ENCODE results near the gene JTB.

Gene JTB

GRCh38 chr1:153954826-153955225, 22.6 kb downstream of the JTB start:
- no peak for DNase-seq (ENCODE audit: low read depth in 2 of 2)

DNA sequence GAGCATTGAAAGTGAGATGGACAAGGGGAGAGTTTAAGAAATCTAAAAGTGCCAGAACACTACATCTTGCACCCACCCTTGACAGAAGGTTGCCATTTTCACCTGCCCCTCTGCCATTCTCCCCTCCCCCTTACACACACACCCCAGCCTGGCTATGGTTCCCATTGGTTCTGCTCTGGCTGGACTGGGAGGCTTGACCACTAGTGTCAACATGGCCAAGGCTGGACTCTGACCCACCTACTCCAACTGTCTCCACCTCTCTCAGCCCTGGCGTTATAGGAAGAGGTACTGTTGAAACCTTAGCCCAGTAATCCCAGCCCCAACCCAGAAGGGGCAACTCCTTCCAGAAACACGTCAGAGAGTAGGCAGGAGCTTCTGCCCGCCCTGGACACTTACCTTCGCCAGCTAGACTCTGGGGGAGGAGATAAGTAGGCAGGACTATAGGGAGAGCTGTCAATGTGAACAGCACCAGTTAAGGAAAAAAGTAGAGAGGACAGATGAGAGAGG, 23.6 kb downstream of the JTB start:
- no peak for DNase-seq (ENCODE audit: low read depth in 2 of 2)

DNA sequence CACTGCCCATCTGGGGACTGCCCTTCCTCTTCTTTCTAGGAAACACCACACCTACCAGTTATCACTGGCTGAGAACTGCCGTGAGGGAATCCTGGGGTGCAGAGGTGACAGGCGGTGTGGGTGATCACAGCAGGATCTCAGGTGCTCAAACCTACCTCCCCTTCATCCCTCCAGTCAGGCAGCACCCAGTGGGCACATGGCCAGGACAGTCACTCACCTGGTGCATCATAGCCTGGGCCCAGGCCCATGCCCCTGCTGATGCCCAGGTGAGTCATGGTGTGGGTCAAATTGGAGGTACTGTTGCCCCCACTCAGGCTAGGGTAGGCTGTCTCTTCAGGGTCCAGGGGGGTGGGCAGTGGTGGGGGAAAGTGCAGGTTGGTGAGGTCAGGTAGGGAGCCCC, 25.7 kb downstream of the JTB start:
- no peak for DNase-seq (ENCODE audit: low read depth in 2 of 2)

DNA sequence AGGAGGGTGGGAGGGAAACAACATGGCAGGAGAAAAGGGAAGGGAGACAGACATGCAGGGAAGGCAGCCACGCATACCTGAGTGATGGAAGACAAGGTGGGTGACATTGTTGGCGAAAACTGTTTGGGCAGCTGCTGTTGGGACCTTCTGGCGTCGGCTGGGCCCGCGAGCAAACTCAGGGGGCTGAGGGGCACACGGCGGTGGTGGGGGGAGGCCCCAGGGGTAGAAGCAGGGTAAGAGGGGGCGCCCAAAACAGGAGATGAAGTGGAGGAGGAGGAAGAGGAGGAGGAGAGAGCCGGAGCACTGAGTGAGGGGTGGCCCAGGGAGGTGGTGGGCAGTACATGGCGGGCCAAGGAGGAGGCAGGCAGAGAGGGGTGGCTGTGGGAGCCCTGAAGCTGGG, 26.3 kb downstream of the JTB start:
- no peak for DNase-seq (ENCODE audit: low read depth in 2 of 2)

DNA sequence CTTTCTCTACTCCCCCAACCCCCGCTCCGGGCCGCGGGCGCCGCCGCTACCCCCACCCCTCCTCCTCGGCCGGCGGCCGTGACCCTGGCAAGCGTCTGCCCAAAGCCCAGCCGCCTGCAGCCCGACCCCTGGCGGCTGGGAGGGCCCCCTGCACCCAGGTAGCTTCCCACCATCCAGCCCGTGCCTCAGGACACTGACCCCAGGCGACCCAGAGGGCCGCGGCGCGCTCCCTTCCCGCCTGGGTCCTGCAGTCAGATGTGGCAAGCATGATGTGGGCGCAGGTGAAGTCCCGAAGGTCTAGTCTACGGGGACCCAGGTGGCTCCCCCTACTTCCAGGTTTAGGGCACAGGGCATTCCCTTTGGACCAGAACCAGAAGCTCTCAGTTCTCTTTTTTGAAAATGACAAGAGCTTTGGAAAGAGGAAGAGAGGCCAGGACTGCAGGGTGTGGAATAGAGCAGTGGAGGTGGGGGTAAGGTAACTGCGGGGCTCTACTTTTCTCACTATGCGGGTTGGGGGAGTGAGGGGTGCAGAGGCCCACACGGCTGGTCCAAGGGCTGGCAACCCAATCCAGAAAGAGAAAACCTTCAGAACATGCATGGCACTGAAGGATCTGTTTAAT, 30.7 kb downstream of the JTB start, which contains the start of gene DENND4B:
DENND4B (minus strand) TSS at position 97 of the 620 bp plus-strand sequence. CDS start 2,344 bp downstream, outside the sequence.
- peak; percentile 46 to 52 for DNase-seq (ENCODE audit: low read depth in 2 of 2)

DNA sequence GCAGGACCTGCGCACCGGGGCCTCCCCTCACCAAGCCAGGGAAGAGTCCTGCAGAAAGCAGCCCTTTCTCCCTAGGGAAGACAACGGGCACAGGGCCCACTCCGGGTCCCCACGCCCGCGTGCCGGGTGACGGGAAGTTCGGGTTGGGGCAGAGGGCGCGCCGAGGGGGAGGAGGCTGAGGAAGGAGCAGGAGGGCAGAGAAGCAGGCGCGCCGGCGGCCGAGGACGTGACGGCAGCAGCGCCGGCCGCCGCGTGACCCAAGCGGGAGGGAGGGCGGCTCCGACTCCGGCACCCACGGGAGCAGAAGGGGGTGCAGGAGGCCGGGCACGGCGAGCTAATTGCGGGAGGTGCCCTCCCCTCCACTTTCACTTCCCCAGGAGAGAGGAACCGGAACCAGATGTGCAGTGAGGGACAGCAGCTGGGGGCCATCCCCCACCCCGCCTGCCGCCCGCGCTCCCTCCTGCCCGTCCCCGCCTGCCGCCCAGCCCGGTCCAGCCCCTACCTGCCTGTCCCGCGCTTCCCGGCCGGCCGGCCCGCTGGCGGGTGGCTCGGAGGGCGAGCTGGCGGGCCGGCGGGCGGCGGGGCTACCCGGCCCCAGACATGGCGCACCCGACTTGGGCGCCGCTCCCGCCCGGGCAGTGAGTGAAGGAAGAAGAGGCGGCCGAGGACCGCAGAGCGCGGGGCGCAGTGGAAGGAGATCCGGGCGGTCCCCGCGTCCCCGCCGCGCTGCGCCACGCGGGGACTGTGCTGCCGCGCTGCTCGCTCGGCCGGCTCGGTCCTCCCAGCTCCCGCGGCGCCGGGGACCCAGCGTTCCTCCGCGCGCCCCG, 31.5 kb downstream of the JTB start:
- DNase-seq (ENCODE audit: low read depth in 2 of 2) = no peak

DNA sequence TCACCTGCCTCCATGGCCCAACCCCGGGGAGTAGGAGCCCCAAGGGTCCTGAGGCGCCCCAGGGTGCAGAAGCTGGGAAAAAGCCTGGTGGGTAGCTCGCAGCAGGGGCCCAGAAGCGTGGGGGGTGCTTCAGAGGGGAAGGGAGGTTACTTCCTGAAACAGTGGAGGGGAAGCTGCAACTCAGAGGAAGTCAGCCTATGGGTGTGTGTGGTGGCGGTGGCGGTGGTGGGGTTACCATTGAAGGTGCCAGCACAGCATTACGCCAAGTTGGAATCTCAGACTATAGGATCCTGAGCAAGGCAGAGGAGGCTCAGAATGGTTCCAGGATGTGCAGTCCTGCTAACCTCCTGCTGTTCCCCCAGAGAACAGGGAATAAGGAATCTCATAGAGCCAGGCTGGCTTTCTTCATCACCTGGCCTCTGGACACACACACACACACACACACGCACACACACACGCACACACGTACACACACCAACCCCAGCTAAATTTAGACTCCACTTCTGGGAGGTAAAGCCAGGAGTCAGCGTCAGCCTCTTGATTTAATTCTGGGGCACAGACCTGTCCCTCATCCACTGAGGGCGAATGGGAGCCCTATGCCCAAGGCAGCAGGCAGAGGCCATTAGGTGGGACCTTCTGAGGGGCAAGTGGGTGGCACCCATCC, 32.2 kb downstream of the JTB start:
- no peak for DNase-seq (ENCODE audit: low read depth in 2 of 2)

GRCh38 chr1:153944827-153945117, 32.7 kb downstream of the JTB start:
- no peak for DNase-seq (ENCODE audit: low read depth in 2 of 2)

DNA sequence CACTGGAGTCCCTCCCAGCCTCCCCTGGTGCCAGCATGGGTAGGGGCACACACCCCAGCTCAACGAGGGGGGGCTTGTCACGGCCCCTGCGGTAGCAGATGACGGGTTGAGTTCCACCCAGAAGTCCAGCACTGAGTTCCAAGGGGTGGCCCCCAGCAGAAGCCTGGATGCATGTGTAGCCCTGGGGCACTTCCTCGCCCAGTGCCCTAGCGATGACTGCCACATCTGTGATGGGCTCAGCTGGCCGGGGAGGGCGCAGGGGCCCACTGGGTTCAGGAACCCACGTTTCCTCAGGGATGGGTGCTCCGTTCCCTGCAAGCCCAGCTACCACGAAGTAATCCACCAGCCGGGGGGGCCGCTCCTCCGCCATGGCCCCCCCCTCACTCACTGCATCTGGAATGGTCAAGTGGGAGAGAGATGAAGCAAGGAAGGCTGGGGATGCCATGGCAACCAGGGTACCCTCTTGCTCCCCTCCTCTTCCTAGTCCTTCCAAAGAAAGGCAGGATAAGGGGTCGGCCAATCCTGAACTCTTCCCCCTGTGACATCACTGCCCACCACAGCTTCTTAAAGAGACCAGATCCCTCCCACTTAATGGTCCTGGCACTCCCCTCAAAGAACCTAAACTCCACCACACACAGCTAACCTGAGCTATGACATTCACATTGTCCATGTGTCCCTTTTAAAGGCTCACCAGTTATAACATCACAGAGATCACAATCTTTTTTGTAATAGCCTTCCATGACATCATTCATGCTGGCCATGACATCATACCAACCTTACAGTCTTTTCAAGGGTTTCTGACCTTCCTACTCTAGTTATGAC, 33.3 kb downstream of the JTB start:
- DNase-seq (ENCODE audit: low read depth in 2 of 2) = no peak

- DNase-seq (ENCODE audit: low read depth in 2 of 2) = no peak
Observed at GRCh38 chr1:153942766-153943549, 34.5 kb downstream of the JTB start.

GRCh38 chr1:153941826-153942725, 35.4 kb downstream of the JTB start:
- DNase-seq (ENCODE audit: low read depth in 2 of 2) = no peak

GRCh38 chr1:153940756-153941155, 36.7 kb downstream of the JTB start:
- no peak for DNase-seq (ENCODE audit: low read depth in 2 of 2)

DNA sequence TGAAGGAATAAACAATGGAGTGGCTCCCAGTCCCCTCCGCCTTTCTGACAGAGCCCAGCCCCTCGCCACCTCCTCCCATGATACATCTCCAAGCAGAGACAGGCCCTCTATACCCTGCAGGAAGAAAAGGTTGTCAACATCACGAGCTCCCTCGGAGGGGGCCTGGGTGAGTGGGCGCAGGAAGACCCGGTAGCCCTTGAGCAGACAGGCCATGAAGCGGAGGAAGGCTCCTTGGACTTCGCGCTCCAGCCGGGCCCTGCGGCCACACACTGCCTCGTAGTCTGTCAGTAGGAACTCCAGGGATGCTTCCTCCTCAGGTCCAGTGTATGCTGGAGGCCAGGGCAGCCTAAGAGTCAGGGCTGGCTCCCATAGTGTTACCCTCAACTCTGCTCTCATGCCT, 38.0 kb downstream of the JTB start:
- no peak for DNase-seq (ENCODE audit: low read depth in 2 of 2)

DNA sequence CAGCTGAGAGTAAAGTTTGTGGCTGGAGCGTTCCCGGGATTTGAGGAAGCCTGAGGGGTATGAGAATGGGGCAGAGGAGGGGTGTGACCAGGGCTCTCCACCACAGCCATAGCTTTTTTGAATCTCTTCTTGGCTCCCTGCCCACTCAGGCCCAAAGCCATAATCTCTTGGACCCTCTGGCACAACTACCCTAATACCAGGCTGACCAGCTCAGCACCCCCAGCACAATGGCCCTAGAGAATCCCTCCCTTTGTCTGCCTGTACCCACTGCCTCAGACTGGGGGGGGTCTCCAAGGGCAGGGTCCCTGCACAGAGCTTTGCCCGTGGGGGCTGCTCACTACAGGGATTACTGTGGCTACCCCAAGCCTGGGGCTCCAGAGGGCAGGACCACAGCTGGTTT, 38.5 kb downstream of the JTB start:
- DNase-seq (ENCODE audit: low read depth in 2 of 2) = no peak

- DNase-seq (ENCODE audit: low read depth in 2 of 2) = no peak
Observed at GRCh38 chr1:153937331-153937730, 40.1 kb downstream of the JTB start.

GRCh38 chr1:153936011-153936802, 41.3 kb downstream of the JTB start:
- no peak for DNase-seq (ENCODE audit: low read depth in 2 of 2)

DNA sequence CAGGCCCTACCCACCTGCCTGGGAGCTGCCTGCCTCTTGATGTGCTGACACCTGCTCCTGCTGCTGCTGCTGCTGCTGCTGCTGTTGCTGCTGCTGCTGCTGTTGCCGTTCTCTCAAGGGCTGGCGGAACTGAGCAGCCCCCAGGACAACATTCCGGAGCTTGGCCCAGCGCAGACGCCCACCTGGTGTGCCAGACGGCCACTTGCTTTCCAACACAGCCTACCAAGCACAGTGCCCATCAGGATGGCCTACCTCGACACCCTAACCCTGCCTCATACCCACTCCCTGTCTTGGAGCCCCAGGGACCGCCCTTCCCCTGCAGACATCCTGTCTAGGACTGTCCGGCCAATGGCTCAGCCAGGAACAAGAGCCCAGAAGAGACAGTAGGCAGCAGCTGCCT, 42.7 kb downstream of the JTB start:
- no peak for DNase-seq (ENCODE audit: low read depth in 2 of 2)

- no peak for DNase-seq (ENCODE audit: low read depth in 2 of 2)
Observed at GRCh38 chr1:153933955-153934354, 43.5 kb downstream of the JTB start.

- DNase-seq (ENCODE audit: low read depth in 2 of 2) = no peak
Observed at GRCh38 chr1:153933430-153933829, 44.0 kb downstream of the JTB start.
